Large intestine (tissue), 3 donors: ENCODE data around the gene SYNGR4. TPM values are rescaled to one million over a fixed set of nuclear protein-coding genes. Genes with fewer than 3 reads are reported as not detected.

Experiments
- DNase-seq, 2 donors: peaks; one replicate each; pipeline versions ENCODE4 v3.0.0 to v3.0.0-alpha.2; 2013
- H3K27ac ChIP-seq: one replicate; pipeline ENCODE4 v1.5.1; 2013; ENCODE audit warnings: low read length
- H3K27me3 ChIP-seq: 2 replicates; pipeline ENCODE4 v1.6.1; 2013; ENCODE audit warnings: low read length; ENCODE audit not compliant: control insufficient read depth, insufficient read depth
- H3K36me3 ChIP-seq: 2 replicates; pipeline ENCODE4 v1.6.1; 2013; ENCODE audit warnings: low read length; ENCODE audit not compliant: control insufficient read depth, insufficient read depth
- H3K4me1 ChIP-seq: one replicate; pipeline ENCODE4 v1.6.1; 2013; ENCODE audit warnings: low read length; ENCODE audit not compliant: control insufficient read depth, insufficient read depth
- H3K4me3 ChIP-seq: one replicate; pipeline ENCODE4 v1.5.1; 2013; ENCODE audit warnings: low read length
- H3K9me3 ChIP-seq: one replicate; pipeline ENCODE4 v1.6.1; 2013; ENCODE audit warnings: mild to moderate bottlenecking, low read depth, low read length, moderate library complexity; ENCODE audit not compliant: control insufficient read depth
- WGBS: methylation state at CpG from one replicate; pipeline ENCODE4 v1.1.5; 2013; ENCODE audit warnings: low lambda C conversion rate; ENCODE audit not compliant: insufficient coverage; 5-methylcytosine and 5-hydroxymethylcytosine counted together
- polyA plus RNA-seq: library from polyadenylated mRNA; unstranded; fragments of 120-200 nt; gene quantifications from one replicate; pipeline ENCODE4 v1.2.1, GENCODE V29; 2013

The SYNGR4 gene
- polyA plus RNA-seq, 1 donor = 0.12 TPM

DNA sequence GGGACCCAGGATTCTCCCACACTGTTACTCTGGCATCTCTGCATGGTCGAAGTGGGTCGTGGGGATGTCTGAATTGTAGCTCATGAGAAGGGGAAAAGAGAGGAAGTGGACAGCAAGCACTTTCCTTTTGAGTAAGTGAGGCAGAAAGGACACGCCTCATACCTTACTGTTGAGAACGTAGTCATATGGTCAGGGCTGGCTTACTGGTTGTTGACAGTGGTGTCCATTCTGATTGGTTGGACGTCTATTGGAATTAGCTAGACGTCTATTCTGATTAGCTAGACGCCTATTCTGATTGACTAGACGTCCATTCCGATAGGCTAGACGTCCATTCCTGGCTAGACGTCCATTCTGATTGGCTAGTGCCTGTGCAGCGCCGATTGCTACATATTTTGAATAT lies 41.7 kb downstream of the SYNGR4 start:
- Histone ChIP-seq H3K27me3 (peaks cover 5% of the 10 kb centered on the region), H3K27ac (no peak overlapping the region), H3K36me3 (no peaks in the 10 kb centered on the region), H3K9me3 (no peaks in the 10 kb centered on the region), H3K4me1 (no peaks in the 10 kb centered on the region), H3K4me3 (no peak overlapping the region)
- WGBS = no CpG with 5 or more reads among the region's 13 CpGs
- DNase-seq = no peak

DNA sequence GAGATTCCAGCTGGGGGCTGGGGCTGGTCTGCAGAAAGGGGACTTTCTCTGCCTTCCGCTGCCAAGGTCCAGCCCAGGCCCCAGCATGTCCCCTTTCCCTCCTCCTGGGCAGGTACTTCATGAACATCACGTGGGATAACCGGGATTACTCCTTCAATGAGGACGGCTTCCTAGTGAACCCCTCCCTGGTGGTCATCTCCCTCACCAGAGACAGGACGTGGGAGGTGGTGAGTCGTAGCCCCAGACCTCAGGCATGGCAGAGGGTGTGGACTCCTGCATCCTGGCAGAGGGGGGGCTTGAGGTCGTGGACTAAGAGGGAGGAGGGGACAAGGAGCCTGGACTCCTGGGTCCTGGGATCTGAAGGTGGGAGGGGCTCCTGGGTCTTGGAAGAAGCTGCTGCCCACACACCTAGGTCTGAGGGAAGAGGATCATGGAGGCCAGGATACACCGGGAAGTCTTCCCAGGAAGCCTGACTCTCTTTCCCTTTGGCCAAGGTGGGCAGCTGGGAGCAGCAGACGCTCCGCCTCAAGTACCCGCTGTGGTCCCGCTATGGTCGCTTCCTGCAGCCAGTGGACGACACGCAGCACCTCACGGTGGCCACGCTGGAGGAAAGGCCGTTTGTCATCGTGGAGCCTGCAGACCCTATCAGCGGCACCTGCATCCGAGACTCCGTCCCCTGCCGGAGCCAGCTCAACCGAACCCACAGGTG lies 49.9 kb downstream of the SYNGR4 start:
- DNase-seq = no peak
- H3K4me3 ChIP-seq = peak overlapping the region; percentile 27
- WGBS = no CpG with 5 or more reads among the region's 24 CpGs
- no peak overlapping the region for H3K27ac ChIP-seq
- H3K36me3 ChIP-seq = no peaks in the 10 kb centered on the region
- no peaks in the 10 kb centered on the region for H3K9me3 ChIP-seq
- H3K4me1 ChIP-seq = peaks cover 19% of the 10 kb centered on the region
- H3K27me3 ChIP-seq = peaks cover 29% of the 10 kb centered on the region

DNA sequence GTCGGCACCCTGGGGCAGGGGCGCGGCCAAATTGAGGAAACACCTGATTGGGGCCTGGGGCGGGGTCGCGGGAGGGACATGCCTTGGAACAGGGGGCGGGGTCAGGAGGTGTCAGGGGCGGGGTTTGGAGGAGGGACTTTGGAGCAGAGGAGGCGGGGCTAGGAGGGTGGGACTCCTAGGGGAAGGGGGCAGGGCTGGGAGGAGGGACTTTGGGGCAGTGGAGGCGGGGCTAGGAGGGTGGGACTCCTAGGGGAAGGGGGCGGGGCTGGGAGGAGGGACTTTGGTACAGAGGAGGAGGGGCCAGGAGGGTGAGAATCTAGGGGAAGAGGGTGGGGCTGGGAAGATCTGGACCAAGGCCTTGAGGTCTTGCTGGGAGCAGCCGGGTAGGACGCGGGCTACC lies 51.2 kb downstream of the SYNGR4 start:
- H3K9me3 ChIP-seq = peaks cover 2% of the 10 kb centered on the region
- H3K27ac ChIP-seq = no peak overlapping the region
- H3K36me3 ChIP-seq = no peaks in the 10 kb centered on the region
- peaks cover 19% of the 10 kb centered on the region for H3K4me1 ChIP-seq
- WGBS = no CpG with 5 or more reads among the region's 14 CpGs
- H3K4me3 ChIP-seq = peak overlapping the region; percentile 27
- peaks cover 29% of the 10 kb centered on the region for H3K27me3 ChIP-seq
- peak; percentile 80 to 82 for DNase-seq

GRCh38 chr19:48415806-48416221 lies 51.6 kb downstream of the SYNGR4 start:
- no peaks in the 10 kb centered on the region for H3K36me3 ChIP-seq
- H3K4me3 ChIP-seq = peak overlapping the region; percentile 20
- no CpG with 5 or more reads among the region's 30 CpGs for WGBS
- H3K27ac ChIP-seq = no peak overlapping the region
- H3K9me3 ChIP-seq = peaks cover 2% of the 10 kb centered on the region
- no peak for DNase-seq
- peaks cover 29% of the 10 kb centered on the region for H3K27me3 ChIP-seq
- H3K4me1 ChIP-seq = peaks cover 19% of the 10 kb centered on the region

- Histone ChIP-seq H3K36me3 (no peaks in the 10 kb centered on the region), H3K27me3 (peaks cover 29% of the 10 kb centered on the region), H3K27ac (no peak overlapping the region), H3K4me3 (no peak overlapping the region), H3K4me1 (peaks cover 19% of the 10 kb centered on the region), H3K9me3 (peaks cover 2% of the 10 kb centered on the region)
- WGBS = no CpG with 5 or more reads among the region's 7 CpGs
- peak in 1 of 2 donors; percentile 30 for DNase-seq
Measured at GRCh38 chr19:48417421-48417820, 53.3 kb downstream of the SYNGR4 start.

DNA sequence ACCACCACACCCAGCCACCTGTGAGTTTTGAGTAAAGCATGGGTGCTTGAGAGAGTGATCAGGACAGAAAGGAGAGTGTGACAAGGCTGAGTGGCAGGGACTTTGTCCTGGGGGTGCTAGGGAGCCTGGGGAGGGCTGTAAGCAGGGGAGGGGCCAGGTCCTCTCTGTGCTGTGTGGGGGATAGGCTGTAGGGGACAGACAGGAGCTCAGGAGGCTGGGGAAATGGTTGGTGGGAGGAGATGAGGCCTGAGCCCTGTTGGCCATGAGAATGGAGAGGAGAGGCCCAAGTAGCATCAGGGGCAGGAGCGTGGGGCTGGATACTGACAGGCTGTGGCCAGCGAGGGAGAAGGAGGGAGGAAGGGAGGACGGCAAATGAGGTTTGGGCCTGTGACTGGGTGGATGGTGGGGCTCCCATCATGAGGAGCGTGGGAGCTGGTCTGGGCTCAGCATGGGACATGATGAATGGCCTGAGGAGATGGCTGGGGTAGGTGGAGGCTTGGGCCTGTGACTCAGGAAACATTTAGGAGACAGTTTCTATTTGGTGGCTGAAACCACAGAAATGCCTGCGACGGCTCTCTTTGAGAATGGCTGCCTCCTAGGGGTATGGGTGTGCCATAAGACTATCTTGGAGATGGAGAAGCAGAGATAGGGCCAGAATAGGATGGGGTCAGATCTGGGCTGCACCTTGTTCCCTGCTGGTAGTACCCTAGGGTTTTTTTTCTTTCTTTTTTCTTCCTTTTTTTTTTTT lies 54.3 kb downstream of the SYNGR4 start:
- peaks cover 2% of the 10 kb centered on the region for H3K9me3 ChIP-seq
- H3K36me3 ChIP-seq = no peaks in the 10 kb centered on the region
- peaks cover 19% of the 10 kb centered on the region for H3K4me1 ChIP-seq
- no peak overlapping the region for H3K27ac ChIP-seq
- peaks cover 29% of the 10 kb centered on the region for H3K27me3 ChIP-seq
- H3K4me3 ChIP-seq = no peak overlapping the region
- peak in 1 of 2 donors; percentile 36 for DNase-seq
- no CpG with 5 or more reads among the region's 6 CpGs for WGBS

- no peak overlapping the region for H3K4me3 ChIP-seq
- no peak overlapping the region for H3K27ac ChIP-seq
- H3K36me3 ChIP-seq = no peaks in the 10 kb centered on the region
- H3K27me3 ChIP-seq = peaks cover 21% of the 10 kb centered on the region
- DNase-seq = peak in 1 of 2 donors; percentile 43
- H3K9me3 ChIP-seq = peaks cover 2% of the 10 kb centered on the region
- no CpG with 5 or more reads among the region's 31 CpGs for whole genome bisulfite sequencing
- peaks cover 16% of the 10 kb centered on the region for H3K4me1 ChIP-seq
Measured at GRCh38 chr19:48419158-48419920, 55.2 kb downstream of the SYNGR4 start.

- H3K27ac ChIP-seq = no peak overlapping the region
- no peak for DNase-seq
- H3K27me3 ChIP-seq = peaks cover 2% of the 10 kb centered on the region
- WGBS = no CpG with 5 or more reads among the region's 16 CpGs
- H3K4me3 ChIP-seq = no peak overlapping the region
- peaks cover 2% of the 10 kb centered on the region for H3K9me3 ChIP-seq
- peaks cover 6% of the 10 kb centered on the region for H3K4me1 ChIP-seq
- no peaks in the 10 kb centered on the region for H3K36me3 ChIP-seq
Measured at GRCh38 chr19:48421548-48421947, 57.4 kb downstream of the SYNGR4 start.

DNA sequence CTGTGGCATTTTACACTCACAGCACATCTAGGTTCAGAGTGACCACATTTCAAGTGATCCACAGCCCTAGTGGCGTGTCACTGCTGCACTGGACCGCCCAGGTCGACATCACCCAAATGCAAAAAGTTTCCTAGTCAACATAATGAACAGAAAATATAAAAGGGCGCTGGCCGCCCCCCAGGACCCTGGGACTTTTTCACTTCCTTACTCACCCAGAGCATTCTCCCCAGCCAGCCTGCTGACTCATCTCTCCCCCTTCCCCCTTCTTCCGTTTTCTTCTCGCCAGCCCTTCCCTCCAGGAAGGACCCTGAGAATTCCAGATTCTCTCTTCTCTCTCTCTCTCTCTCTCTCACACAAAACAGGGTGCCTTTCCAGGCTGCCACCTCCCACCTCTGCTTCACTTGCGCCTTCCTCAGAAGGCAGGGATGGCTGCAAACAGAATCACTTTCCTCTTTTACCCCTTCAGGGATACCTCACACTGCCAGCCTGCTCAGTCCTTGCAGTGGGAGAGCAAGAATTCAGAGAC lies 60.6 kb downstream of the SYNGR4 start:
- Histone ChIP-seq H3K4me3 (no peak overlapping the region), H3K36me3 (no peaks in the 10 kb centered on the region), H3K27me3 (no peaks in the 10 kb centered on the region), H3K4me1 (no peaks in the 10 kb centered on the region), H3K27ac (no peak overlapping the region), H3K9me3 (no peaks in the 10 kb centered on the region)
- peak in 1 of 2 donors; percentile 29 for DNase-seq
- no CpG with 5 or more reads among the region's 8 CpGs for WGBS
